Hepatocyte (in vitro differentiated cells): ENCODE data around the gene CDHR2. TPM values are rescaled to one million over a fixed set of nuclear protein-coding genes. Genes with fewer than 3 reads are reported as not detected.

ENCODE experiments used
- DNase-seq: peaks from one replicate; pipeline ENCODE4 v3.0.0-alpha.2; 2016; ENCODE audit warnings: low spot score
- H2AFZ ChIP-seq: fragments of 200-600 bp; sonication (generic); 2 replicates; pipeline ENCODE4 v1.6.0; 2016; ENCODE audit warnings: antibody characterized with exemption, mild to moderate bottlenecking
- H3K27ac ChIP-seq: fragments of 200-600 bp; sonication (generic); 2 replicates; pipeline ENCODE4 v1.5.1; 2016; ENCODE audit warnings: mild to moderate bottlenecking
- H3K27me3 ChIP-seq: fragments of 200-600 bp; sonication (generic); 2 replicates; pipeline ENCODE4 v1.6.1; 2016
- H3K36me3 ChIP-seq: fragments of 200-600 bp; sonication (generic); replicated peaks from 2 replicates; pipeline ENCODE4 v1.5.1; 2016; ENCODE audit warnings: low read depth; ENCODE audit not compliant: insufficient read depth
- H3K4me1 ChIP-seq: fragments of 200-600 bp; sonication (generic); 2 replicates; pipeline ENCODE4 v1.5.1; 2016; ENCODE audit warnings: mild to moderate bottlenecking, moderate library complexity; ENCODE audit not compliant: insufficient read depth
- H3K4me2 ChIP-seq: fragments of 200-600 bp; sonication (generic); 2 replicates; pipeline ENCODE4 v1.6.0; 2016
- H3K4me3 ChIP-seq: fragments of 200-600 bp; sonication (generic); 2 replicates; pipeline ENCODE4 v1.5.1; 2016; ENCODE audit warnings: mild to moderate bottlenecking
- H3K79me2 ChIP-seq: fragments of 200-600 bp; sonication (generic); 2 replicates; pipeline ENCODE4 v1.6.0; 2017; ENCODE audit warnings: mild to moderate bottlenecking
- H3K9me2 ChIP-seq: fragments of 200-600 bp; sonication (generic); replicated peaks from 2 replicates; pipeline ENCODE4 v1.6.0; 2017; ENCODE audit warnings: mild to moderate bottlenecking; ENCODE audit not compliant: insufficient read depth
- H3K9me3 ChIP-seq: fragments of 200-600 bp; sonication (generic); 2 replicates; pipeline ENCODE4 v1.5.1; 2016; ENCODE audit warnings: low read depth, mild to moderate bottlenecking
- H4K20me1 ChIP-seq: fragments of 200-600 bp; sonication (generic); 2 replicates; pipeline ENCODE4 v1.6.0; 2016; ENCODE audit warnings: mild to moderate bottlenecking; ENCODE audit not compliant: insufficient read depth, poor library complexity, severe bottlenecking
- EZH2 ChIP-seq: fragments of 200-600 bp; sonication (generic); IDR thresholded peaks from 2 replicates; pipeline ENCODE4 v1.6.1; 2016; ENCODE audit warnings: antibody characterized with exemption, mild to moderate bottlenecking, borderline replicate concordance
- EZH2phosphoT487 ChIP-seq: fragments of 200-600 bp; sonication (generic); IDR thresholded peaks from one replicate; pipeline ENCODE4 v1.6.1; 2018; ENCODE audit warnings: antibody characterized with exemption, mild to moderate bottlenecking, low read depth, moderate library complexity; ENCODE audit not compliant: unreplicated experiment, severe bottlenecking
- WGBS: methylation state at CpG from one replicate; pipeline ENCODE4 v1.1.6; 2016; ENCODE audit warnings: low lambda C conversion rate; ENCODE audit errors: missing lambda C conversion rate; 5-methylcytosine and 5-hydroxymethylcytosine counted together
- polyA plus RNA-seq: library from polyadenylated mRNA; unstranded; fragments of >200 nt; fragmentation: Nextera tagmentation; extraction: Ambion mirVana; gene quantifications from 2 replicates; pipeline ENCODE4 v1.2.1, GENCODE V29; 2016
- total RNA-seq: library from RNA; depleted of rRNA; stranded (reverse); fragments of >200 nt; gene quantifications from 2 replicates; pipeline ENCODE4 v1.2.3, GENCODE V29; 2014
- TF ChIP-seq, protein P1 (sequence below): fragments of 200-600 bp; sonication (generic); IDR thresholded peaks from 2 replicates; pipeline ENCODE4 v1.5.1; 2016; ENCODE audit warnings: antibody characterized with exemption, mild to moderate bottlenecking; ENCODE audit not compliant: poor library complexity

Gene CDHR2
- total and polyA plus RNA-seq, 2 experiments from 2014 or later: 28.3 to 29.8 TPM

DNA sequence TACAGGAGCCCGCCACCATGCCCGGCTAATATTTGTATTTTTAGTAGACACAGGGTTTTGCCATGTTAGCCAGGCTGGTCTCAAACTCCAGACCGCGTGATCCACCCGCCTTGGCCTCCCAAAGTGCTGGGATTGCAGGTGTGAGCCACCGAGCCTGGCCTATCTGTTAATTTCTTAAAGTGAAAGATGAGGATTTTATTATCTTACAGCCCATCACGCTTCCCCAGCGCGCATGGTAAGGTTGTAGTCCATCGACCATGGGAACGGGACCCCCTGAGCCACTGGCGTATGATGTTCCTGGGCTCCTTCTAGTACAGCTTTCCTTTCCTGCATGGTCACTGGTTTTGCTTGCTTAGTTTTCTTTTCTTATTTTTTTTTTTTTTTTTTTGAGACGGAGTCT lies 8.7 kb downstream of the CDHR2 start:
- Histone ChIP-seq H3K79me2 (no peaks in the 10 kb centered on the region), H3K9me3 (no peaks in the 10 kb centered on the region), H3K36me3 (no peaks in the 10 kb centered on the region), H3K9me2 (no peaks in the 10 kb centered on the region), H3K27ac (no peak overlapping the region), H3K4me3 (no peak overlapping the region), H3K4me1 (peaks cover 7% of the 10 kb centered on the region), H2AFZ (no peak overlapping the region), H4K20me1 (no peaks in the 10 kb centered on the region), H3K4me2 (no peak overlapping the region), H3K27me3 (no peaks in the 10 kb centered on the region)
- DNase-seq: no peak
- WGBS: 97% methylated on average over 13 of the region's 13 CpGs
- TF ChIP-seq EZH2 (no peak), EZH2phosphoT487 (no peak)
- TF ChIP-seq, protein P1, sequence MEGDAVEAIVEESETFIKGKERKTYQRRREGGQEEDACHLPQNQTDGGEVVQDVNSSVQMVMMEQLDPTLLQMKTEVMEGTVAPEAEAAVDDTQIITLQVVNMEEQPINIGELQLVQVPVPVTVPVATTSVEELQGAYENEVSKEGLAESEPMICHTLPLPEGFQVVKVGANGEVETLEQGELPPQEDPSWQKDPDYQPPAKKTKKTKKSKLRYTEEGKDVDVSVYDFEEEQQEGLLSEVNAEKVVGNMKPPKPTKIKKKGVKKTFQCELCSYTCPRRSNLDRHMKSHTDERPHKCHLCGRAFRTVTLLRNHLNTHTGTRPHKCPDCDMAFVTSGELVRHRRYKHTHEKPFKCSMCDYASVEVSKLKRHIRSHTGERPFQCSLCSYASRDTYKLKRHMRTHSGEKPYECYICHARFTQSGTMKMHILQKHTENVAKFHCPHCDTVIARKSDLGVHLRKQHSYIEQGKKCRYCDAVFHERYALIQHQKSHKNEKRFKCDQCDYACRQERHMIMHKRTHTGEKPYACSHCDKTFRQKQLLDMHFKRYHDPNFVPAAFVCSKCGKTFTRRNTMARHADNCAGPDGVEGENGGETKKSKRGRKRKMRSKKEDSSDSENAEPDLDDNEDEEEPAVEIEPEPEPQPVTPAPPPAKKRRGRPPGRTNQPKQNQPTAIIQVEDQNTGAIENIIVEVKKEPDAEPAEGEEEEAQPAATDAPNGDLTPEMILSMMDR: no peak

GRCh38 chr5:176559683-176560082 lies 10.5 kb downstream of the CDHR2 start:
- no peak overlapping the region for H3K4me2 ChIP-seq
- no peak overlapping the region for H3K27ac ChIP-seq
- DNase-seq: no peak
- H3K4me3 ChIP-seq: no peak overlapping the region
- no peaks in the 10 kb centered on the region for H3K36me3 ChIP-seq
- H3K9me3 ChIP-seq: no peaks in the 10 kb centered on the region
- TF ChIP-seq EZH2 (no peak), EZH2phosphoT487 (no peak)
- TF ChIP-seq, protein P1: no peak
- WGBS: 61% methylated on average over 5 of the region's 5 CpGs
- H3K27me3 ChIP-seq: no peaks in the 10 kb centered on the region
- H4K20me1 ChIP-seq: no peaks in the 10 kb centered on the region
- no peaks in the 10 kb centered on the region for H3K4me1 ChIP-seq
- H3K79me2 ChIP-seq: no peaks in the 10 kb centered on the region
- H3K9me2 ChIP-seq: no peaks in the 10 kb centered on the region
- no peak overlapping the region for H2AFZ ChIP-seq

GRCh38 chr5:176560364-176560763 lies 11.2 kb downstream of the CDHR2 start:
- TF ChIP-seq EZH2phosphoT487 (no peak), EZH2 (no peak)
- TF ChIP-seq, protein P1: no peak
- H3K4me3 ChIP-seq: no peak overlapping the region
- no peaks in the 10 kb centered on the region for H3K27me3 ChIP-seq
- 79% methylated on average over 8 of the region's 8 CpGs for WGBS
- H3K79me2 ChIP-seq: no peaks in the 10 kb centered on the region
- H3K36me3 ChIP-seq: no peaks in the 10 kb centered on the region
- DNase-seq: no peak
- no peaks in the 10 kb centered on the region for H3K4me1 ChIP-seq
- no peaks in the 10 kb centered on the region for H3K9me3 ChIP-seq
- H3K9me2 ChIP-seq: no peaks in the 10 kb centered on the region
- H4K20me1 ChIP-seq: no peaks in the 10 kb centered on the region
- H2AFZ ChIP-seq: no peak overlapping the region
- H3K4me2 ChIP-seq: no peak overlapping the region
- no peak overlapping the region for H3K27ac ChIP-seq

GRCh38 chr5:176561259-176561658 lies 12.1 kb downstream of the CDHR2 start:
- Histone ChIP-seq H3K27me3 (no peaks in the 10 kb centered on the region), H3K9me2 (no peaks in the 10 kb centered on the region), H3K27ac (no peak overlapping the region), H3K4me2 (no peak overlapping the region), H3K4me1 (no peaks in the 10 kb centered on the region), H3K9me3 (no peaks in the 10 kb centered on the region), H3K4me3 (no peak overlapping the region), H3K36me3 (no peaks in the 10 kb centered on the region), H2AFZ (no peak overlapping the region), H4K20me1 (no peaks in the 10 kb centered on the region), H3K79me2 (no peaks in the 10 kb centered on the region)
- no peak for DNase-seq
- WGBS: 81% methylated on average over 3 of the region's 3 CpGs
- TF ChIP-seq EZH2 (no peak), EZH2phosphoT487 (no peak)
- TF ChIP-seq, protein P1: no peak
